SU-DHL-6 (cell line): ENCODE measurements around the gene SPTBN5.

ENCODE experiments used
- H2AFZ ChIP-seq: fragments of 200-600 bp; sonication (generic); 2 replicates; pipeline ENCODE4 v1.6.1; 2014; ENCODE audit warnings: low read depth, mild to moderate bottlenecking, moderate library complexity, mixed read lengths, antibody characterized with exemption, low read length; ENCODE audit not compliant: severe bottlenecking
- H3F3A ChIP-seq: fragments of 200-600 bp; shearing (Covaris generic); 2 replicates; pipeline ENCODE4 v1.6.0; 2016; ENCODE audit warnings: antibody characterized with exemption, mild to moderate bottlenecking; ENCODE audit not compliant: insufficient read depth
- H3K27ac ChIP-seq: fragments of 200-600 bp; sonication (generic); 2 replicates; pipeline ENCODE4 v1.5.1; 2016; ENCODE audit warnings: low read depth, mild to moderate bottlenecking, low read length, moderate library complexity, mixed read lengths
- H3K27me3 ChIP-seq: fragments of 200-600 bp; sonication (generic), shearing (Covaris generic); 2 replicates; pipeline ENCODE4 v1.6.0; 2014; ENCODE audit warnings: mild to moderate bottlenecking, low read length
- H3K36me3 ChIP-seq: fragments of 200-600 bp; sonication (generic); 2 replicates; pipeline ENCODE4 v1.6.1; 2014; ENCODE audit warnings: mild to moderate bottlenecking, low read length, mixed read lengths
- H3K4me2 ChIP-seq: fragments of 300-600, 200-600 bp; shearing (Covaris generic), sonication (generic); 2 replicates; pipeline ENCODE4 v1.6.0; 2014; ENCODE audit warnings: low read length, low read depth, mild to moderate bottlenecking; ENCODE audit not compliant: poor library complexity, severe bottlenecking
- H3K4me3 ChIP-seq: fragments of 200-600 bp; sonication (generic); 2 replicates; pipeline ENCODE4 v1.5.1; 2014; ENCODE audit warnings: antibody characterized with exemption, low read length, mild to moderate bottlenecking, mixed read lengths; ENCODE audit not compliant: insufficient read depth, poor library complexity, severe bottlenecking
- H3K79me2 ChIP-seq: fragments of 200-600 bp; sonication (generic); 2 replicates; pipeline ENCODE4 v1.6.1; 2014; ENCODE audit warnings: mild to moderate bottlenecking, low read length, moderate library complexity; ENCODE audit not compliant: insufficient read depth
- H3K9ac ChIP-seq: fragments of 200-600 bp; sonication (generic); 2 replicates; pipeline ENCODE4 v1.7.0; 2014; ENCODE audit warnings: mild to moderate bottlenecking, low read length
- H3K9me2 ChIP-seq: fragments of 200-600 bp; sonication (generic); replicated peaks from 2 replicates; pipeline ENCODE4 v1.6.1; 2014; ENCODE audit warnings: low read length; ENCODE audit not compliant: insufficient read depth
- H3K9me3 ChIP-seq: fragments of 200-600 bp; sonication (generic); 2 replicates; pipeline ENCODE4 v1.6.1; 2014; ENCODE audit warnings: low read length, mixed read lengths; ENCODE audit not compliant: insufficient read depth
- H4K20me1 ChIP-seq: fragments of 200-600 bp; sonication (generic); 2 replicates; pipeline ENCODE4 v1.6.1; 2014; ENCODE audit warnings: low read depth, mild to moderate bottlenecking, antibody characterized with exemption, low read length, moderate library complexity, mixed read lengths
- CTCF ChIP-seq: fragments of 200-600 bp; sonication (generic); IDR thresholded peaks from one replicate; pipeline ENCODE4 v1.5.1; 2017; ENCODE audit warnings: antibody characterized with exemption, mild to moderate bottlenecking, low read length, moderate library complexity; ENCODE audit not compliant: insufficient read depth, poor library complexity, severe bottlenecking
- EZH2phosphoT487 ChIP-seq: fragments of 200-600 bp; sonication (generic), shearing (Covaris generic); conservative IDR thresholded peaks from 2 replicates; pipeline ENCODE4 v1.6.1; 2018; ENCODE audit warnings: mild to moderate bottlenecking, antibody characterized with exemption, low read length, moderate library complexity, mixed read lengths

SPTBN5 gene

GRCh38 chr15:41895957-41896356, 2.1 kb upstream of the SPTBN5 start:
- Histone ChIP-seq H3K27ac (no peak overlapping the region), H4K20me1 (no peaks in the 10 kb centered on the region), H3K79me2 (no peaks in the 10 kb centered on the region), H3K27me3 (no peaks in the 10 kb centered on the region), H3F3A (no peaks in the 10 kb centered on the region), H2AFZ (no peak overlapping the region), H3K9ac (no peak overlapping the region), H3K4me3 (no peak overlapping the region), H3K9me2 (no peaks in the 10 kb centered on the region), H3K9me3 (no peaks in the 10 kb centered on the region), H3K36me3 (no peaks in the 10 kb centered on the region), H3K4me2 (no peak overlapping the region)
- TF ChIP-seq EZH2phosphoT487 (no peak), CTCF (no peak)

- Histone ChIP-seq H3K9me3 (no peaks in the 10 kb centered on the region), H3F3A (no peaks in the 10 kb centered on the region), H3K4me2 (no peak overlapping the region), H4K20me1 (no peaks in the 10 kb centered on the region), H3K4me3 (no peak overlapping the region), H2AFZ (no peak overlapping the region), H3K79me2 (no peaks in the 10 kb centered on the region), H3K9me2 (no peaks in the 10 kb centered on the region), H3K36me3 (no peaks in the 10 kb centered on the region), H3K27me3 (no peaks in the 10 kb centered on the region), H3K27ac (no peak overlapping the region), H3K9ac (no peak overlapping the region)
- TF ChIP-seq CTCF (no peak), EZH2phosphoT487 (no peak)
These were observed 1.6 kb upstream of the SPTBN5 start for GRCh38 chr15:41895491-41895890.

DNA sequence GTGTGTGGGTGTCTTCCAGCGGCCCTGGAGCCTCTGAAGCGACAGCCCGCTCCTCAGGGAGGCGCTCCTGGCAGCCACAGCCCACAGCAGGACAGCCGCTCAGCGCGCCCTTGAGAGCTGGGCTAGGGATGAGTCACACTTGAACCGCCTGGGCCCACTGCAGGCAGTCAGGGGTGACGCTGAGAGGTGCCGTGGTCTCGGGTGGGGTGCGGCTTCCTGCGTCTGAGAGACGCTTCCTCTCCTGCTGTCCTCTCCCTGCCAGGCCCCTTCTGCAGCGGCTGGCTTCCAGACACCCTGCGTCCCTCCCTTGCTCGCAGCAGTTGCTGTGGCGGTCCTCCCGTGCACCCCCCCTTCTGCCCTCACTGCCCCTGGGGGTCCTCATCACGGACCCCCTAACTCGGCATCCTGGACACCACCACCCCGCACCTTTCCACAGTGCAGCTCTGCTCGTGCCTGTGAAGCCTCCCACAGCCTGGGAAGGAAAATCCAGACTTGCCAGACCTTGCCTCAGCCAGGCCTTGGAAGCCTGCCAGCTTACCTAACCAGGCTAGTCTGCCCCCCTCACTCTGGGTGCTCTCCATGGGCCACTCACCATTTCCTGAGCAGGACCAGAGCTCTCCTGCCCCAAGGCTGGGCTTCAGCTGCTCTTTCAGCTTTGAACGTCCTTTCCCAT, 1.1 kb upstream of the SPTBN5 start:
- H3K4me3 ChIP-seq, result no peak overlapping the region
- H3K27ac ChIP-seq, result no peak overlapping the region
- no peaks in the 10 kb centered on the region for H3K9me3 ChIP-seq
- H2AFZ ChIP-seq, result no peak overlapping the region
- H3K79me2 ChIP-seq, result no peaks in the 10 kb centered on the region
- no peaks in the 10 kb centered on the region for H3K27me3 ChIP-seq
- no peak for TF ChIP-seq CTCF
- no peak for TF ChIP-seq EZH2phosphoT487
- H3K9ac ChIP-seq, result no peak overlapping the region
- no peaks in the 10 kb centered on the region for H3K36me3 ChIP-seq
- H3F3A ChIP-seq, result no peaks in the 10 kb centered on the region
- no peaks in the 10 kb centered on the region for H3K9me2 ChIP-seq
- H3K4me2 ChIP-seq, result no peak overlapping the region
- no peaks in the 10 kb centered on the region for H4K20me1 ChIP-seq
